Psoas muscle (tissue), 8 donors: ENCODE data around the gene ACTL6A. TPM values are rescaled to one million over a fixed set of nuclear protein-coding genes. Genes with fewer than 3 reads are reported as not detected.

Source experiments
- ATAC-seq, 4 donors: fragments of 200-7000 bp; cut with Tn5 transposase; one replicate each; pipeline ENCODE4 v1.9.1; 2020; ENCODE audit warnings: moderate library complexity in 3 of 4, mild to moderate bottlenecking in 2 of 4
- DNase-seq, 2 donors: peaks; one replicate each; pipeline ENCODE4 v3.0.0-alpha.2; 2020
- H3K27ac ChIP-seq: fragments of 200-600 bp; one replicate; pipeline ENCODE4 v1.8.0; 2022
- H3K27me3 ChIP-seq, 3 donors: fragments of 200-600 bp in 1 of 3; one replicate each; pipeline versions ENCODE4 v1.6.1 to v1.8.0; 2013 to 2022; ENCODE audit warnings: low read length in 2 of 3, mild to moderate bottlenecking in 2 of 3, moderate library complexity in 1 of 3; ENCODE audit not compliant: insufficient read depth in 3 of 3
- H3K36me3 ChIP-seq, 2 donors: fragments of 200-600 bp in 1 of 2; one replicate each; pipeline versions ENCODE4 v1.6.1 to v1.8.0; 2013 to 2022; ENCODE audit warnings: low read depth in 1 of 2, mild to moderate bottlenecking in 1 of 2, moderate library complexity in 1 of 2; ENCODE audit not compliant: insufficient read depth in 1 of 2
- H3K4me1 ChIP-seq: fragments of 200-600 bp; one replicate; pipeline ENCODE4 v1.8.0; 2022
- H3K4me3 ChIP-seq: fragments of 200-600 bp; one replicate; pipeline ENCODE4 v1.8.0; 2022; ENCODE audit warnings: mild to moderate bottlenecking
- H3K9me3 ChIP-seq: fragments of 200-600 bp; one replicate; pipeline ENCODE4 v1.8.0; 2022
- WGBS, 3 donors: extraction: QIAGEN DNeasy Blood & Tissue Kit; methylation state at CpG; one replicate each; pipeline versions ENCODE4 v1.1.6 to v1.1.7; 2013; 5-methylcytosine and 5-hydroxymethylcytosine counted together
- intact Hi-C, 2 donors: fragments of 100-400 bp; cut with DNase I; formaldehyde crosslinking; loops; one replicate each; pipeline versions ENCODE4 v1.11.0 to v1.14.2; 2022
- polyA plus RNA-seq, 3 donors: library from polyadenylated mRNA; stranded (reverse); fragments of 200-250 nt; gene quantifications; one replicate each; pipeline ENCODE4 v1.2.3, GENCODE V29; 2013
- total RNA-seq, 4 donors: library from RNA; stranded (reverse); fragmentation: NEBNext Ultra II Directional in 2 of 4; extraction: Animal tissue kit (Norgen Biotek cat#: 25700) in 2 of 4; gene quantifications; one replicate each; pipeline versions ENCODE4 v1.2.1 to v1.2.4, GENCODE V29; 2021 to 2023
- TF ChIP-seq, protein P1 (sequence below): fragments of 200-600 bp; IDR thresholded peaks from one replicate; pipeline ENCODE4 v1.8.0; 2022; ENCODE audit warnings: antibody characterized with exemption
- donor health status: healthy with polysubstance abuse.
- donor health status: DM: no; HTN: no; CAD: no; lungs with moderate emphysema.
- donor health status: Bipolar disorder and iron deficiency.
- donor health status: healthy.
- donor health status: DM: yes; HTN: yes; CAD: no.
- donor health status: DM: no; HTN: no; CAD: no.
- donor health status: DM: no; HTN: no; CAD: no.
- donor health status: DM: yes; HTN: yes; CAD: no.

ACTL6A gene
- total and polyA plus RNA-seq, 7 donors: 10.2 to 22.5 (median 12.6) TPM

DNA sequence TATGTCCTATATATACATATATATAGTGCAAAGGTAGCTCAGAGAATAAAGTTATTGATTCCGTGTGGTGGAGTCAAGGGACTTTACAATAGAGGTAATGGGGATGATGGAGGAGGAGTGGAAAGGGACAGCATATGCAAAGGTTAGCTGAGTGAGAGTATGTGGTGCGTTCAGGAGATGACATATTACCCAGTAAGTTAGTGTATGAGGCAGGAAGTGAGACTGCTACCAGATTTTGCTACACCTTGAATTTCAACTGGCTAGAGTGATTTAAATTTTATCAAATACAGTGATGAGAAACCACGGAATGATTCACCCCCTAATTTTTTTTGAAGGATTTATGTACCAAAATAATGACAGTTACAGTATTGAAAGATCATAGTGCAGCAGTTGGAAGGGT, 2.8 kb downstream of the ACTL6A start:
- no peaks in the 10 kb centered on the region for H3K27me3 ChIP-seq
- ATAC-seq (no peak), DNase-seq (no peak)
- intact Hi-C loops: loop anchor here in 1 of 2 donors (10.0 kb wide), 1 partner anchor 551 kb away; no protein-coding TSS in a partner anchor
- peaks cover 11% of the 10 kb centered on the region for H3K4me1 ChIP-seq
- no peaks in the 10 kb centered on the region for H3K9me3 ChIP-seq
- whole genome bisulfite sequencing, 3 donors: 78 to 92% (median 88%) methylated on average over 3 of the region's 3 CpGs
- TF ChIP-seq, protein P1, sequence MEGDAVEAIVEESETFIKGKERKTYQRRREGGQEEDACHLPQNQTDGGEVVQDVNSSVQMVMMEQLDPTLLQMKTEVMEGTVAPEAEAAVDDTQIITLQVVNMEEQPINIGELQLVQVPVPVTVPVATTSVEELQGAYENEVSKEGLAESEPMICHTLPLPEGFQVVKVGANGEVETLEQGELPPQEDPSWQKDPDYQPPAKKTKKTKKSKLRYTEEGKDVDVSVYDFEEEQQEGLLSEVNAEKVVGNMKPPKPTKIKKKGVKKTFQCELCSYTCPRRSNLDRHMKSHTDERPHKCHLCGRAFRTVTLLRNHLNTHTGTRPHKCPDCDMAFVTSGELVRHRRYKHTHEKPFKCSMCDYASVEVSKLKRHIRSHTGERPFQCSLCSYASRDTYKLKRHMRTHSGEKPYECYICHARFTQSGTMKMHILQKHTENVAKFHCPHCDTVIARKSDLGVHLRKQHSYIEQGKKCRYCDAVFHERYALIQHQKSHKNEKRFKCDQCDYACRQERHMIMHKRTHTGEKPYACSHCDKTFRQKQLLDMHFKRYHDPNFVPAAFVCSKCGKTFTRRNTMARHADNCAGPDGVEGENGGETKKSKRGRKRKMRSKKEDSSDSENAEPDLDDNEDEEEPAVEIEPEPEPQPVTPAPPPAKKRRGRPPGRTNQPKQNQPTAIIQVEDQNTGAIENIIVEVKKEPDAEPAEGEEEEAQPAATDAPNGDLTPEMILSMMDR: no peak
- no peak overlapping the region for H3K27ac ChIP-seq
- H3K36me3 ChIP-seq: peaks cover 2 to 12% of the 10 kb centered on the region in 2 donors
- no peak overlapping the region for H3K4me3 ChIP-seq

DNA sequence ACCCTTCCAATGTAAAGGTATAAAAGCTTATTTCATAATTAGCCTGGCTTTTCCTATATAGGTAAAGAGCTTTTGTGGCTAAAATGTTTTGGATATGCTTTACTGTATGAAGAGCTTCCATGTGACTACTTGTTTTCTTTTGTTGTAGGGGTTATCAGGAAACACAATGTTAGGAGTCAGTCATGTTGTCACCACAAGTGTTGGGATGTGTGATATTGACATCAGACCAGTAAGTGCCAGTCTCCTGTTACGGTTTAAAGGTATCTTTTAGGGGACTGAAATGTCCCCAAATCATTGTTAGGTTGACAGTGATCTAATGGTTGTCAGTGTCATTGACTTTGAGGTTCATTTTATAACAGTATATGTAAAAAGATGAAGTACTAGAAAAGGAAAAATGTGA, 18.3 kb downstream of the ACTL6A start:
- H3K4me1 ChIP-seq: no peaks in the 10 kb centered on the region
- no peak overlapping the region for H3K4me3 ChIP-seq
- no peak overlapping the region for H3K27ac ChIP-seq
- WGBS, 3 donors: 89 to 96% (median 96%) methylated on average over 1 of the region's 1 CpG
- H3K9me3 ChIP-seq: no peaks in the 10 kb centered on the region
- peaks cover 8 to 95% of the 10 kb centered on the region in 2 donors for H3K36me3 ChIP-seq
- TF ChIP-seq, protein P1: no peak
- intact Hi-C loops: loop anchor here in 1 of 2 donors (10.0 kb wide), 1 partner anchor 216 kb away; no protein-coding TSS in a partner anchor
- no peaks in the 10 kb centered on the region for H3K27me3 ChIP-seq
- DNase-seq (no peak), ATAC-seq (no peak)

DNA sequence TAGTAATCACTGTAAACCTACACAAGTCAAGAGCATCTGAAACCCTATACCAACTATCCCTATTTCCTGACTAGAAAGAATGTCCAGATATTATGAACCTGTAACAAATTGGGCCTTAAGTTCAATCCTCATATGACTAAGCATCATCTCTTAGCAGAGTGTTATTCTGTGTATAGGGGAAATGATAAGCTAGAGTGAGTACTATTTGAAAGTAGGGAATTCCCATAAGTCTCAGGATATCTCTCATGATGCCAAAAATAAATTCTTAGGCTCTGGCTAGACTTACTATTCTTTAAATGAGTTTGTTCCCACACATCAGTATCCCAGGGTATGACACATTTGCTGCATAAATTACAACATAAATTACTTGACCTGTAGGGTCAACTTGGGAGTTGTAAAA, 26.4 kb downstream of the ACTL6A start:
- Histone ChIP-seq H3K36me3 (peaks cover 10 to 100% of the 10 kb centered on the region in 2 donors), H3K9me3 (no peaks in the 10 kb centered on the region), H3K4me1 (no peaks in the 10 kb centered on the region), H3K4me3 (no peak overlapping the region), H3K27ac (no peak overlapping the region), H3K27me3 (no peaks in the 10 kb centered on the region)
- TF ChIP-seq, protein P1: no peak
- DNase-seq (no peak), ATAC-seq (no peak)
- intact Hi-C loops: loop anchor here in 1 of 2 donors (10.0 kb wide), 1 partner anchor 224 kb away; no protein-coding TSS in a partner anchor

DNA sequence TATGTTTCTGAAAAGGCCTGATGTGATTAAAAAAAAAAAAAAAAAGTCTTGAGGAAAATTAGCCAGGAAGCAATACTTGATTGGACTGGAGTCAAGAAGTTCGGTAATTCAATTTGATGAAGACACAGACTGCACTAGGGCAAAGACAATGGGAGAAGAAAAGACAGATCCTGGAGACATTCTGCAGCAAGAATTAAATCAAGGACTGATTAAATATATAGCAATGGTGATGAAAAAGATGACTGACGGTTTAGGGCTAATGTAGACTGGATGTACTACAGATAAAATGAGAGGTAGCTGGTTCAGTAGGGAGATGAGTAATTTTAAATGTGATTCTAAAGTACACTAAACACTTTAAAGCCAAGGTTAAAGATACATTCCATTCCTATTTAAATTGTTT, 27.9 kb downstream of the ACTL6A start:
- no peaks in the 10 kb centered on the region for H3K4me1 ChIP-seq
- no peak overlapping the region for H3K4me3 ChIP-seq
- ATAC-seq: no peak
- H3K27me3 ChIP-seq: no peaks in the 10 kb centered on the region
- intact Hi-C loops: loop anchor here in 1 of 2 donors (10.0 kb wide), 1 partner anchor 226 kb away; no protein-coding TSS in a partner anchor
- H3K9me3 ChIP-seq: no peaks in the 10 kb centered on the region
- no peak overlapping the region for H3K27ac ChIP-seq
- TF ChIP-seq, protein P1: no peak
- no peak for DNase-seq
- WGBS, 3 donors: 71 to 80% (median 72%) methylated on average over 2 of the region's 2 CpGs
- peaks cover 10 to 100% of the 10 kb centered on the region in 2 donors for H3K36me3 ChIP-seq

DNA sequence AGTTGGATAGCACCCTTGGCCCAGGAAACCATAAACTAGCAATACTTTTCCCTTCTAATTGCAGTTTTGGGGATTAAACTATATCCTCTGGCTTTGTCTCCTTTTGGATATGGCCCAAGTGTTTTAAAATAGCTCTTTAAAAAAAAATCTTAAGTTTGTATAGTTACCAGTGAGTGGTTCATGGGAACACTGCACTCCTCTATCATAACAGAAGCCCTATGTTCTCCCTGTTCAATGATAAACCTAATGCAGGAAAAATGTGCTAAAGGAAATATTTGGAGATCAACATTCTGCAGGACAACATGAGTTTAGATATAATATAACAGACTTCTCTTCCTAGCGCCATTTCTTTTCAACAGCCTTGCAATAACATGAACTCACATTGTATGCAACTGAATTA, 28.6 kb downstream of the ACTL6A start:
- intact Hi-C loops: loop anchor here in 1 of 2 donors (10.0 kb wide), 1 partner anchor 227 kb away; no protein-coding TSS in a partner anchor
- Histone ChIP-seq H3K27me3 (no peaks in the 10 kb centered on the region), H3K4me1 (no peaks in the 10 kb centered on the region), H3K4me3 (no peak overlapping the region), H3K27ac (no peak overlapping the region), H3K9me3 (no peaks in the 10 kb centered on the region), H3K36me3 (peaks cover 10 to 100% of the 10 kb centered on the region in 2 donors)
- WGBS, 3 donors: 84 to 94% (median 89%) methylated on average over 1 of the region's 1 CpG
- ATAC-seq (no peak), DNase-seq (no peak)
- TF ChIP-seq, protein P1: no peak
